GM15510 (cell line): ENCODE results near the gene ZSCAN12.

Source experiments
- POLR2A ChIP-seq: IDR thresholded peaks from 3 replicates; pipeline ENCODE4 v1.6.1; 2011; ENCODE audit warnings: borderline replicate concordance; ENCODE audit not compliant: insufficient read length; ENCODE audit errors: extremely low read depth

ZSCAN12 gene

DNA sequence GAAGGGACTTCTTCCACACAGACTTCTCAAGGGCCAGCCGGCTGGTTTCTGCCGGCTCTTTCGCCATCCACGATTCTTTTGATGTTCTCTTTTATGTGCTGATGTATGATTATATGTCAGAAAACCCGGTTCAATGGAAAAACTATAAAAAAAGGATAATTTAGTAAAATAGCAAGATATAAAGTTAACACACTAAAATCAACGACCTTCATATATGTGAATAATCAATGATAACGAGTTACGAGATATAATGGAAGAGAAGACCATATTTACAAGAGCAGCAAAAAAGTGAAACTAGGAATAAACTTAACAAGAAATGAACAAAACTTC is 540 bp upstream of the ZSCAN12 start:
- TF ChIP-seq POLR2A, result no peak

DNA sequence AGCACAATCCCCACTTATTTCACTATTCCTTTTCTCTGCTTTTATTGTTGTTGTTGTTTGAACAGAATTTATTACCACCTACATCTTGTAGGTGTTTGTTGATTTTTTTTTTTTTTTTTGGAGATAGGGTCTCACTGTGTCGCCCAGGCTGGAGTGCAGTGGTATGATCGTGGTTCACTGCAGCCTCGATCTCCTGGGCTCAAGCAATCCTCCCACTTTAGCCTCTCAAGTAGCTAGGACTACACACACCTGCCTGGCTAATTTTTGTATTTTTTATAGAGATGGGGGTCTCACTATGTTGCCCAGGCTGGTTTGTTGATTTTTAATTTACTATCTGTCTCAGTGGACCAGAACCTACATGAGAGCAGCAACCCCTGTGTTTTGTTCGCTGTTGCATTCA is 3.6 kb downstream of the ZSCAN12 start:
- no peak for TF ChIP-seq POLR2A

DNA sequence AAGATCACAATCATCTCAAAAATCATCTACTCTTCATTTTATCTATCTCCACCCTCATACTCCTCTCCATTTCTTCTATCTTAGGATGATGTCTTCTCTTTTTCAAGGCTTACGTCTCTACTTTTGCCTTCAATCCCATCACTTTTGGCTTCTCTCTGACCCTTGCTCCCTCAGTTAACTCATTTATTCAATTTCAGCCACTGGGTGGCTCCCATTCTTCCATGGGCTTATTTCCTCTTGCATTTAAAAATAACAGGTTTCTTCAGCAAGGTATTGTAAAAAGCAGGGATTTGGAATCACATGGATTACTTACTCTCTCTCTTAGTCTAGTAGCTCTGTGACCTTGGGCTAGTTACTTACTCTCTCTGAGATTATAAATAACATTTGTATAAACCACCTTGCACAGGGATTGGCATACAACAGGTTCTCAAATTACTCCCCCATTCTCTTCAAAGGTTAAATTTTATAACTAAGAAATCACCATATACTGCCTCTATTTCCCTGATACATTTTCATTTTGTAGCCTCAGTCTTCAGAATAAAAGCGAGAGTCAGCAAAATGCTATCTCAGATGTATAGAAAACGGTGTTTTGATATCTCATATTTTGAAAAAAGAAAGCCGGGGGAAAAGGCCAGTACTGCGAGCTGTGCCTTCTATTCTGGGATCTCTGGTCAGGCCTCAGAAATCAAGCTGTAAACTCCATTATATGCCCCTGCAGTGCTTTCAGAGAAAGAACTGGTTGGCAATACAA is 5.5 kb downstream of the ZSCAN12 start:
- no peak for TF ChIP-seq POLR2A

DNA sequence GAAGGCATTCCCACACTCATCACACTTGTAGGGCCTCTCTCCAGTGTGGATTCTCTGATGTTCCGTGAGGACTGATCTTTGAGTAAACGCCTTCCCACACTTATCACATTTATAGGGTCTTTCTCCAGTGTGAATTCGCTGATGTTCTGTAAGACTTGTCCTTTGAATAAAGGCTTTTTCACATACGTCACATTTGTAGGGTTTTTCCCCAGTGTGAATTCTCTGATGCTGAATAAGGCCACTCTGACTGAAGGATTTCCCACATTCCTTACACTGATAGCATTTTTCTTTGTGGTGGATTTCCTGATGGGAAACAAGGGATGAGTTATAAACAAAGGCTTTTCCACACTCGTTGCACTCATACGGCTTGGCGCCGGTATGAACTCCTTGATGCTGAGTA is 8.9 kb downstream of the ZSCAN12 start:
- no peak for TF ChIP-seq POLR2A

DNA sequence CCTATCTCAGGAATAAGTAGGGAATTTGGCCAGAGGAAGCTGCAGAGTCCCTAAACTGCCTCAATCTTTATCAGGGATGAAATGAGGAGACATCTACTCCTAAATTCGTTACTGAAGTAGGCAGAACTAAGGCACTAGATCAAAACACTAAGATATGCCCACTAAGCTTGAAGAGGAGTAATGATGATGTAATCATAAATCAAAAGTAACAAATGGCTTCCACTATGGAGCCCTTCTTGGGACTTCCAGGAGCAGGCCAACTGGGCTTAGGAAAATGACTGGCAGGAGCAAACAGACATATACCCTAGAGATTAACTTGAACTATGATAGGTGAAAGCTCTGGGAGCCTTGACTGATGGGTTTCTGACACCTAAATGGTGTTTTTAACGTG is 15.4 kb downstream of the ZSCAN12 start:
- TF ChIP-seq POLR2A, result no peak

DNA sequence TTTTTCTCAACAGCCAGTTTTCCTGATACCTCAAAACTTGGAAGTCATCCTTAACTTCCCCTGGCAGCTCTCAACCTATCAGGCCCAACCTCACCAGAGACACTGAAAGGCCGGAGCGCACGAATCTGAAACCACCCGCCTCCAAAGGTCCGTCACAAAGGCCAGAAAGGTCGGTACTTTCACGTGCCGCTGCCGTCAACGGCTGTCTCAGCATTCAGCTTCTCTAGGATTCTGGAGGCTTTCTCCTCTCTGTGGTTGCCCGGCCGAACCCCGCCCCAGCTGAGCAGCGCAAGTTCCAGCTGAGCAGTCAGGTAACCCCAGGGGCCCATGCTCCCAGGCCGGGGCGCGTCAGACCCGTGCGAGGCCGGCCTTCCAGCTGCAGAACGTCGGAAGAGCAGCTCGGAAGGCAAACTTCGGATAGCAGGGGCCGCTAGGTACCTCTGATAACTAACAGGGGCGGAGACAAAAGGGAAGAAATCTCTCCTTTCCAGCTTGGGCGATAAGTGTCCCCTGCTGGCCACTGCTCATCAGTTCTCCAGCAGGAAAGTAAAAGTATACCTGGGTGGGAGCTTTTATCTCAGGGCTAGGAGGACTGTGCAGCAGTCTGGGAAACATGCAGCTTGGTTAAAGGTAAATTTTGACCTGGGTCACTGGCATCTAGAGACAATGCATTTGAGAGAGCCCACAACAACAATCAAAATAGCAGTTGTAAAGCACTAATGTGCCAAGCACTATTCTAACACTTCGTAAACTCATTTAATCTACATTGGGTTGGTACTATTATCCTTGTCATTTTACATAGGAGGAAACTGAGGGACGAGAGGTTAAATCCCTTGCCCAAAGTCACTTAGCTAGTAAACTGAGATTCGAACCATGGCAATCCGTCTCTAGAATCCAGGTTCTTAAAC is 16.1 kb downstream of the ZSCAN12 start:
- TF ChIP-seq POLR2A, result peak; percentile 37

DNA sequence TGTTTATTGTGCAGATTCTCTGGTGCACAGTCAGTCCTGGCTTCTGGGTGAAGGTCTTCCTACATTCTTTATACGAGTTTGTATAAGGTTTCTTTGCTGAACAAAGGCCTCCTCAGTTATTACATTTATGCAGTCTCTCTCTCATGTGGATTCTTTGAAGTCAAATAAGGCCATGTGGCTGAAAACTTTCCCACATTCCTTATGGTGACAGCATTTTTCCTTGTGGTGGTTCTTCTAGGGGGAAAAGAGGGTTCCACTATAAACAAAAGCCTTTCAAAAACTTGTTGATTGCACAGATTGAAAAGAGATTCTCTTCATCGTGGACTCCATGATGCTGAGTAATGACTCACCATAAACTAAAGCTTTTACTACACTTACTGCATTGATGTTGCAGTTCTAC is 19.2 kb downstream of the ZSCAN12 start:
- no peak for TF ChIP-seq POLR2A

DNA sequence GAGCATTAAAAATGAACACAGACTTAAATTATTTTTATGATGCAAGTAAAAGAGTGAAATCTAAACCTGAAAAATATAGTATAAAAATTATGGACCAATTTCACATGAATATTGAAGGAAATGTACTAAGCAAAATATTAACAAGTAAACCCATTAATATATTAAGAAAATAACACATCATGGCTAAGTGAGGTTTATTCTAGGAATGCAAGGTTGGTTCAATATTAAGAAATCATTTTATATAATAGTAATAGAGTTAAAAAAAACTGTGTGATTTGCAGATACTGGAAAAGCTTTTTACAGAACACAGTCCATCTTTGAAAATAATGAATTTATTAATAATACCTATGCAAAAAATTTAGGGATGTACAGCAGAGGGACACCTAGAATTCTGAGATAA is 20.9 kb downstream of the ZSCAN12 start:
- TF ChIP-seq POLR2A, result no peak

DNA sequence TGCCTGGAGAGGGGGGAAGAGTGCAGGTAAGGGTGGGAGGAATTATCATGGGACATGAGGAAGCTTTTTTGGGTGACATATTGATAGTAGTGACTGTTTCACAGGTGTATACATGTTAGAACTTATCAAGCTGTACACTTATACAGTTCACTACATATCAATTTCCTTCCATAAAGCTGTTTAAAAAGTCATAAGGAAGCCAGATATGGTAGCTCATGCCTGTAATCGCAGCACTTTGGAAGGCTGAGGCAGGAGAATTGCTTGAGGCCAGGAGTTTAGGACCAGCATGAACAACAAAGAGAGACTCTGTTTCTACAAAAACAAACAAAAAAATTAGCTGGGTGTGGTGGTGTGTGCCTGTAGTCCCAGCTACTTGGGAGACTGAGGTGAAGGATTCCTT is 21.7 kb downstream of the ZSCAN12 start:
- TF ChIP-seq POLR2A, result no peak

DNA sequence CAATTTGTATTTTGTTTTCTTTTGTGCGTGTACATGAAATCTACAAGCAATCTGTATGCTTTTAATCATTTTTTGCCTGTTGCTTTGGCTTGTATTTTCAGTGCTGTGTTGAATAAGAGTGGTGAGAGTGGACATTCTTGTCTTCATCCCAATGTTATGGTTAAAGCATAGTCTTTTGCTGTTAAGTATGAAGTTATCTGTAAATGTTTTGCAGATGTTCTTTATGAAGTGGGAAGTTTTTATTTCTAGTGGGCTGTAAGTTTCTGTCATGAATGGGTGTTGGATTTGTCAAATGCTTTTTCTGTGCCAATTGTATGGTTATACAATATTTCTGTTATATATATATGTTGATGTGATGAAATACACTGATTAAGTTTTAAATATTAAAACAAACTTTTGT is 25.6 kb downstream of the ZSCAN12 start:
- no peak for TF ChIP-seq POLR2A

DNA sequence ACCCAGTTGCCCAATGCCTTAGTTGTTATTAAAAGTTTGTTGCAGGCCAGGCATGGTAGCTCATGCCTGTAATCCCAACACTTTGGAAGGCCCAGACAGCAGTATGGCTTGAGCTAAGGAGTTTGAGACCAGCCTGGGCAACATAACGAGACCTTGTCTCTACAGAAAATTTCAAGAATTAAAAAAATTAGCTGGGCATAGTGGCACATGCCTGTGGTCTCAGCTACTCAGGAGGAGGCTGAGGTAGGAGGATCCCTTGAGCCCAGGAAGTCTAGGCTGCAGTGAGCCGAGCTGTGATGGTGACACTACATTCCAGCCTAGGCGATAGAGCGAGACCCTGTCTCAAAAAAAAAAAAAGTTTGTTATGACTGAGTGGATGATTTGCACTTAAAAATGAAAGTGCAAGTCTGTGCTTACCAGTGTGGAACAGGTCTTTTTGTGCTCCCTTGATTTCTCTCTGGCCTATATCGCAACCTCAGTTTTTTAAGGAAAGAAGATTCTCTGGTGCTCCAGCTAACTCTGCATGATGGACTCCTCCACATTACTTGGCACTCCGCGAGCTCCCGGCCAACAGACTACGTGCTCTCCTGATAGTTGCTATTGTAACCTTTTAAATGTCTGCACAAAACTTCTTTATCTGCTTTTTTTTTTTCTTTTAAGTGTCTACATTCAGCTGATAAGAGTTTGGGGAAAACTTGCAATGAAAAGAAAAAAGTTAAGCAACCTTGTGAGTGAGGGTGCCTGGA is 27.7 kb downstream of the ZSCAN12 start:
- no peak for TF ChIP-seq POLR2A

DNA sequence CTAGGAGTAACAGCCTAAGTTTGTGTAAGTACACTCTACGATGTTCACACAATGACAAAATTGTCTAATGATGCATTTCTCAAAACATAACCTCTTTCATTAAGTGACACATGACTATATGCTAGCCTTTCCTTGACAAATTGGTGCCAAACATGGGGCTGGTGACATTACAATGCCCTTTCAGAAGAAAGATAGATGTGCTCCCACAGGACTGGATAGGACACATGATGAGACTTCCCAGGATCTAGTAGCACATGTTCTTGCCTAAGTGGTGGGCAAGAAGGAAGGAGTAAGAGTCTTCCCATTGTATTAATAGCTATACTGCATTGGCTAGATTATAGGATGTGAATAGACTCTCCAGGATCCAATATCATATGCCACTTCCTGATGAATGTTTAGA is 28.3 kb downstream of the ZSCAN12 start:
- no peak for TF ChIP-seq POLR2A

DNA sequence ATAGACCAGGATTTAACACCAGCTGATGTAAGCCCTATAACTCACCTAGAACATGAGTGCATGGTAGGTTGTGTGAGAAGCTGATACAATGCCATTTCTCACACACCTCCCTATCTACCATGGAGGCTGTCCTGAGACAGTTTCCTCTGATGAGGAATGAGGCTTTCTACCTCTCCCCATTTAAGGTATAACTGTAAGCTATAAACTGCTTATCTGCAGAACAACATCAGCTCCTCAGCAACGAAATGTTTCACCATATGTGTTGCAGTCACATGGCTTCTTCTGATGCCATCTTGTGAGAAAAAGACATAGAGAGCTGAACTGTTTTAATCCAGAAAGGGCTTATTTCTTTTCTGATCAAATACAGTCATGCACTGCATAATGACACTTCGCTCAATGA is 29.1 kb downstream of the ZSCAN12 start:
- no peak for TF ChIP-seq POLR2A

DNA sequence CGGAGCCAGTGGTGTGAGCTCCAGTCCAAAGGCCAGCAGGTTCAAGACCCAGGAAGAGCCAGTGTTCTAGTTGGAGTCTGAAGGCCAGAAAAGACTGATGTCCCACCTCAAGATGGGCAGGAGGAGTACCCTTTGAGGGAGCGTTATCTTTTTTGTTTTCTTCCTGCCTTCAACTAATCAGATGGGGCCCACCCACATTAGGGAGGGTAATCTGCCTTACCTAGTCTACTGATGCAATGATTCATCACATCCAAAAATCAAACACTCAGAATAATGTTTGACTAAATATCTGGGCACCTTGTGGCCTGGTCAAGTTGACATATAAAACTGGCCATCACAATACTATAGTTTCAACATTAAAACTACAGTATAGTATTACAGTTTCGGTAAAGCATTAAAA is 30.1 kb downstream of the ZSCAN12 start:
- no peak for TF ChIP-seq POLR2A

DNA sequence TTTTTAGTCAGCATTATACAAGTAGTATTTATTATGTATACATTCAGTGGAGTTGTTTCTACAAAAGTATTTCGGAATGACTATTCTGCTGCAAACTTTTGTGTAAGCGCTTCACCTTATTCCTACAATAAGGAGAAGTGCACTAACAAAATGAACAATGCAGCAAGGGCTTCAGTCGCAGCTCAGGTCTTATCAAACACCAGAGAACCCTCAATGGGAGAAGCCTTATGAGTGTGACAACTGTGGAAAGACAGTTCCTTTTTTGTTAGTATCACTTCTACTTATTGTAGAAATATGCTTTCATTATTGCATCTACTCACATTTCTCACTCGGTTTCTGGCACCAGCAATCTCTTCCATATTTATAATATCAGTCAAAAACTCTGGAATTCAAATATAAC is 31.0 kb downstream of the ZSCAN12 start:
- no peak for TF ChIP-seq POLR2A
